Activated T-cell treated with anti-CD3 and anti-CD28 coated beads, Interleukin-2, amount 50 U/mL, for 4 hours (primary cell): Measurements from ENCODE around the gene SOST. TPM values are rescaled to one million over a fixed set of nuclear protein-coding genes. Genes with fewer than 3 reads are reported as not detected.
A peak's percentile ranks its signal among the peaks of the same experiment; 100 is the strongest.

Source experiments
- ATAC-seq, 2 donors: fragments of 200-7000 bp; cut with Tn5 transposase; one replicate each; pipeline ENCODE4 v1.10.0; 2021
- DNase-seq: peaks from one replicate; pipeline ENCODE4 v3.0.0-alpha.2; 2020
- H3K27me3 Mint-ChIP-seq: one replicate; pipeline ENCODE4 v1.8.0; 2021; ENCODE audit warnings: low read depth, mixed read lengths
- H3K36me3 Mint-ChIP-seq: one replicate; pipeline ENCODE4 v1.8.0; 2022; ENCODE audit warnings: mixed read lengths; ENCODE audit not compliant: insufficient read depth
- H3K4me1 Mint-ChIP-seq: one replicate; pipeline ENCODE4 v1.8.0; 2021; ENCODE audit warnings: low read depth, mixed read lengths
- H3K4me3 Mint-ChIP-seq: one replicate; pipeline ENCODE4 v1.8.0; 2021; ENCODE audit warnings: mild to moderate bottlenecking, moderate library complexity, mixed read lengths
- H3K9me3 Mint-ChIP-seq: one replicate; pipeline ENCODE4 v1.8.0; 2021; ENCODE audit warnings: mixed read lengths
- total RNA-seq, 3 donors: library from RNA; stranded (reverse); gene quantifications; one replicate each; pipeline ENCODE4 v1.2.1, GENCODE V29; 2021

SOST gene
- total RNA-seq, 3 donors from 2014 or later: not detected

DNA sequence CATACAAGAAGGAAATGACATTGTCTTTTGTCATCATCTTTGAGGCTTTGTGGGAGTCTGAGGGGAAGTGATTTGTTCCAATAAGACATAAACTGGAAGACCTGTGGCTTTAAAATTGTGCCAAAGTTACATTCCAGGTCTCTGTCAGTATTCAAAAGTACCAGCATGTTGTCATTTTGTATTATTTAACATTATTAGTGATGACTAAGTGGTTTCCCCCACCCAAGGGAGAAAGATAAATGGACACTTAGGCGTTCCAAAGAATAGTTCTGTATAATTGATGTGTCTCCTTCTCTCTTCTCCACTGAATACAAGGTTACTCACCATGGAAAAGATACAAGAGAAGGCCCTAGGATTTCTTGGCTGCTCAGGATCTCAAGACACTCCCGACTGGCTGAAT, 25.5 kb upstream of the SOST start:
- Mint-ChIP-seq H3K27me3 (peaks cover 36% of the 10 kb centered on the region), H3K4me3 (no peak overlapping the region), H3K9me3 (no peaks in the 10 kb centered on the region), H3K36me3 (no peaks in the 10 kb centered on the region), H3K4me1 (peaks cover 4% of the 10 kb centered on the region)
- no peak for ATAC-seq
- DNase-seq: no peak

DNA sequence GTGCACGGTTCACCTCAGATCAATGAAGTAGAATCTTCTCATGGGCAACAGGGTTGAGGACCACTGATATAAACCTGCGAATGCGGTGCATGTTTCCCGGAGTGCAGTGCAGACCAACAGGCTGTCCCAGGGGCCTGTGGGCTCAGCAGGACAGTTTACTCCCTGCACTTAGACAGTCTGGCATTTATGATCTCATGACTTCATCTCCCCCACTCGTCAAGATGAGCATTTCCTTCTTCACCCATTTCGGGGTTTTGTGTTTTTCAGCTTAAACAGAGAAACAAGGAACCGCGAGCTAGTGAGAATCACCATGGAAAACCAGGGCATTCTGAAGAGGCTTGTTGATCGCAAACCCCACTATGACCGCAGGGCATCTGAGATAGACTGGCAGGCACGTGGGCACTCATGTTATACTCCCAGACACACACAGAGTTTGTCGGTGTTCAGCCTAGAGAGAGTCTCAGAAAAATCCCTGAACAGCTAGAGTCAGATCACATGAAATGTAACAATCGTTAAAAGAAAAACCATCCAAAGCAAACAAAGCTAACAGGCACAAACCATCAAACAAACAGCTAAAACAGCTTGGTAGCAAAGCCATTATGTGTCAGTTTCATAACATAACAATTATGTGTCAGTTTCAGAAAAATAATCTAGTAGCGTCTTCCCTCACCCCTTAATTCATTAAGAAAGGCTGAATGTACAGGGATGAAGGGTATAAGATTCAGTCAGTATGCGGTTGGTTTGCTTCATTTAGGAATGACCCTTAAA, 24.5 kb upstream of the SOST start:
- no peaks in the 10 kb centered on the region for H3K9me3 Mint-ChIP-seq
- no peak for DNase-seq
- H3K36me3 Mint-ChIP-seq: no peaks in the 10 kb centered on the region
- H3K4me3 Mint-ChIP-seq: no peak overlapping the region
- H3K27me3 Mint-ChIP-seq: peaks cover 36% of the 10 kb centered on the region
- no peak for ATAC-seq
- peaks cover 4% of the 10 kb centered on the region for H3K4me1 Mint-ChIP-seq

DNA sequence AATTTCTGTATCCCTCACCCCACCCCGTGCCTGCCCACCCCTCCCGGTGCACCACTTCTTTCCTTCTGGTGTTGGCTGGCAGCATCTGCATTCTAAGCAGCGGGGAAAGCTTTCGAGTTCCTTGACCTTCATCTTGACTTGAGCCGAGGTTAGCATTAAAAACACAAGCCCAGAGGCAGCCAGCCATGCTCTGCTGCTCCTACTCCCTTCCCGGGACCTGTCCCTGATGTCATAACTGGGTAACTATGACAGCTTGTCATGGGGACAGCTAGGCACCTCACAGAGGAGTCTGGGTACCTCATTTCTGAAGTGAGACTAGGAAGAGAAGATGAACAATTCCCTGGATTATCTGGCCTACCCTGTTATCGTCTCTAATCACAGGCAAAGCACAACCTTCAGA, 21.5 kb upstream of the SOST start, which contains the start of gene CFAP97D1:
Gene CFAP97D1, plus strand, starts transcription at position 301 of the 400 bp plus-strand sequence. Its CDS starts 28 bp downstream, at position 329.
- Mint-ChIP-seq H3K36me3 (no peaks in the 10 kb centered on the region), H3K4me1 (peaks cover 10% of the 10 kb centered on the region), H3K9me3 (no peaks in the 10 kb centered on the region), H3K27me3 (peaks cover 33% of the 10 kb centered on the region), H3K4me3 (peak within 1 kb of the TSS; percentile 76)
- DNase-seq (no peak), ATAC-seq (no peak)

- Mint-ChIP-seq H3K4me3 (peak overlapping the region; percentile 76), H3K9me3 (no peaks in the 10 kb centered on the region), H3K27me3 (peaks cover 32% of the 10 kb centered on the region), H3K36me3 (no peaks in the 10 kb centered on the region), H3K4me1 (peaks cover 10% of the 10 kb centered on the region)
- ATAC-seq (peak; percentile 32 to 47), DNase-seq (no peak)
Observed at GRCh38 chr17:43779145-43780125, 20.8 kb upstream of the SOST start.

- Mint-ChIP-seq H3K4me3 (peak within 1 kb of the TSS; percentile 85), H3K36me3 (no peaks in the 10 kb centered on the region), H3K9me3 (no peaks in the 10 kb centered on the region), H3K4me1 (peaks cover 10% of the 10 kb centered on the region), H3K27me3 (peaks cover 24% of the 10 kb centered on the region)
- ATAC-seq (peak; percentile 98 to 99), DNase-seq (peak; percentile 62)
Observed at GRCh38 chr17:43778337-43779144, 19.9 kb upstream of the SOST start, which contains the start of gene DUSP3. Gene DUSP3 (minus strand): TSS chr17:43778977. CDS start chr17:43778924, 53 bp downstream.

GRCh38 chr17:43774304-43775250, 16.0 kb upstream of the SOST start:
- Mint-ChIP-seq H3K9me3 (no peaks in the 10 kb centered on the region), H3K27me3 (no peaks in the 10 kb centered on the region), H3K4me3 (no peak overlapping the region), H3K36me3 (peaks cover 11% of the 10 kb centered on the region), H3K4me1 (peaks cover 12% of the 10 kb centered on the region)
- no peak for ATAC-seq
- no peak for DNase-seq

DNA sequence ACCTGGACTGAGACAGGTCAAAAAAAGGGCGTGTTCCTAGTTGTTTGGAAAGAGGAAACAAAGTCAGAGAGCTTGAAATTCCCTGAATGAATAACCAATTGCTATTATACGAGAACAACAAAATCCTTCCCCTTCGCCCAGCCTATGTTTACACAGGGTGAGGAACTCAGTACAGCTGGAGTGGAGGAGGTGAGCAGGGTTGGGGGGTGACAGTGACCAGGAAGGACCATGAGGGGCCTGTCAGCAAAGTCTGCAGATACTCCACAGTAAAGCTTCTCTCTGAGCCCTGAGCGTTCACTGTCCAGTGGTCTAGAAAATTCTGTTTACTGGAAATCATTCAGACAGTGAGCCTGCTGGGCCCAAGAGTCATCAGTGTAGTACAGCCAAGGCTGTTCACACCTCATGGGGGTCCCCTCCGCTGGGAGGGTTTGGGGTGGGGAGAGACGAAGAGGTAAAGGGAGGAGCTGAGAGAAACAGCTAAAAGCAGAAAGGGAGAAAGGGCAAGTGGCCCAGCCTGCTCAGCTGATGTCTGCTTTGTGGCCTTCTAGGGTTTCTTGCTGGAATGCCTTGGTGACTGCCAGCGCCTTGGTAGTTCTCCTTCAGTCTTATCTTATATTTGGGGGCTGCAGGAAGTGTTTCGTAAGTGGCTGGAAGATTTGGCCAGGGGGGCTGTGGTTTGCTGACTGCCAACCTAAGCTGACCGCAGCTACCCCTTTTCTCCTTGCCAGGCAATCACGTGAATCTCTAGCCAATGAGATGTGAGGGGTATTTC, 14.5 kb upstream of the SOST start:
- DNase-seq (no peak), ATAC-seq (no peak)
- Mint-ChIP-seq H3K4me3 (no peak overlapping the region), H3K9me3 (no peaks in the 10 kb centered on the region), H3K27me3 (no peaks in the 10 kb centered on the region), H3K36me3 (peaks cover 11% of the 10 kb centered on the region), H3K4me1 (peaks cover 8% of the 10 kb centered on the region)

- Mint-ChIP-seq H3K9me3 (no peaks in the 10 kb centered on the region), H3K36me3 (peaks cover 11% of the 10 kb centered on the region), H3K4me1 (peaks cover 2% of the 10 kb centered on the region), H3K27me3 (no peaks in the 10 kb centered on the region), H3K4me3 (no peak overlapping the region)
- ATAC-seq (no peak), DNase-seq (no peak)
Observed at GRCh38 chr17:43771463-43771862, 12.9 kb upstream of the SOST start.

- H3K4me1 Mint-ChIP-seq: peaks cover 2% of the 10 kb centered on the region
- H3K4me3 Mint-ChIP-seq: no peak overlapping the region
- no peaks in the 10 kb centered on the region for H3K27me3 Mint-ChIP-seq
Observed at GRCh38 chr17:43770957-43771356, 12.4 kb upstream of the SOST start.

GRCh38 chr17:43769859-43770258, 11.3 kb upstream of the SOST start:
- DNase-seq (no peak), ATAC-seq (no peak)
- Mint-ChIP-seq H3K27me3 (no peaks in the 10 kb centered on the region), H3K4me1 (peaks cover 2% of the 10 kb centered on the region), H3K9me3 (no peaks in the 10 kb centered on the region), H3K36me3 (peaks cover 14% of the 10 kb centered on the region), H3K4me3 (no peak overlapping the region)

More at GRCh38 chr17:43770957-43771356, 12.4 kb upstream of the SOST start:
- ATAC-seq (no peak), DNase-seq (no peak)
- peaks cover 14% of the 10 kb centered on the region for H3K36me3 Mint-ChIP-seq
- no peaks in the 10 kb centered on the region for H3K9me3 Mint-ChIP-seq

GRCh38 chr17:43769426-43769825, 10.8 kb upstream of the SOST start:
- Mint-ChIP-seq H3K4me1 (peaks cover 2% of the 10 kb centered on the region), H3K4me3 (no peak overlapping the region), H3K9me3 (no peaks in the 10 kb centered on the region), H3K36me3 (peaks cover 14% of the 10 kb centered on the region), H3K27me3 (no peaks in the 10 kb centered on the region)
- DNase-seq: no peak
- ATAC-seq: no peak

GRCh38 chr17:43768943-43769342, 10.4 kb upstream of the SOST start:
- DNase-seq: no peak
- no peak overlapping the region for H3K4me3 Mint-ChIP-seq
- peaks cover 2% of the 10 kb centered on the region for H3K4me1 Mint-ChIP-seq
- ATAC-seq: no peak
- H3K9me3 Mint-ChIP-seq: no peaks in the 10 kb centered on the region
- no peaks in the 10 kb centered on the region for H3K27me3 Mint-ChIP-seq
- peaks cover 14% of the 10 kb centered on the region for H3K36me3 Mint-ChIP-seq
